DMS53 treated with DMSO at 0.1 percent for 48 hours (cell line): ENCODE measurements around the gene PTPRG.

ENCODE experiments used
- DNase-seq: peaks from one replicate; lab custom pipeline; 2025; ENCODE audit not compliant: unreplicated experiment; lab: John Stamatoyannopoulos, UW

Gene PTPRG

GRCh38 chr3:61913701-61914100 lies 352.3 kb downstream of the PTPRG start:
- DNase-seq, result no peak

DNA sequence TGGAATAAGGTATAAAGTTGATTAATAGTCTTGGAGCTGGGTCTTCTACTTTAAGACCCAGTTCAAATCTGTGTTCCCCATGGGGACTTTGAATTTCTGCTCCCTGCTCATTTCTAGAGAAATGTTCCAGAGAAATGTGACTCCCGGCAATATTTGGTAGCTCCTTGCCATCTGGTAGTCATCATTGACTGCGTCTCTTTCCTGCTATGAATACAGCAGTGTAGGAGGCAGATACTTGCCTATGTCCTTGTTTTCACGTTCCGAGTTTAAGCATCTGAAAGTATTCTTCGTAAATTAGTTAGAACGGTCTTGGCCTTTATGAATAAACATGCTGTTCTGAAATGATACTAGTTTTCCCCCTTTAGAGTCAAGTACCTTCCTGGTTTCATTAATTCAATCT lies 352.9 kb downstream of the PTPRG start:
- DNase-seq, result no peak

- DNase-seq, result no peak
Measured at GRCh38 chr3:61915296-61915695, 353.9 kb downstream of the PTPRG start.

GRCh38 chr3:61919371-61919770 lies 358.0 kb downstream of the PTPRG start:
- no peak for DNase-seq

GRCh38 chr3:61922118-61922517 lies 360.7 kb downstream of the PTPRG start:
- no peak for DNase-seq

DNA sequence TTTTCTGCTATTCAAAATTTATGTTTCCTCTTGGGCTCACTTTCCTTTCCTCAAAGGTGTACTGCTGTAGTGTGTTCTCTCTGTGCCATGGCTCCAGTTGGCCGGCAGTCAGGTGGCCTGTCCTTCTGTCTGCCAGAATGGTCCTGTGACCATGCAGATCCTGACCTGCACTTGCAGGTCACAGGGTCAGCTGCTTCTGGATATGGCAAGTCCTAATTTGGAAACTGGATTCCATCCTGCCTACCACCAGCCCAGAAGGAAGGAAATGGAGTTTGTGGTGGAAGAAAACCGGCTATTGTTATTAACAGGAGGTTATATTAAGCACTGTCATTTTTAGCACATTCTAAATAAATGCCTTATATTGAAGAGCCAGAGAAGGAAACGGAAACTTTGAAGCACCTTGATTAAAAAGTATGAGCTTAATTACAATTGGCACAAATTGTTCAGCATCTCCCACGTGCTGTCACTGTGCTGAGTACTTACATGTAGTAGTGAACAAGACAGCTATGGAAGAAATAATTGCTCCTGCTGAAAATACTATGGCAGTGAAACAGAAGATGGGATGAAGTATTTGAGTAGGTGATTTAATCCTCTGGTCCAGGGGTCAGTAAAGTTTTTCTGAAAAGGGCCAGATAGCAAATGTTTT lies 362.8 kb downstream of the PTPRG start:
- DNase-seq, result no peak

DNA sequence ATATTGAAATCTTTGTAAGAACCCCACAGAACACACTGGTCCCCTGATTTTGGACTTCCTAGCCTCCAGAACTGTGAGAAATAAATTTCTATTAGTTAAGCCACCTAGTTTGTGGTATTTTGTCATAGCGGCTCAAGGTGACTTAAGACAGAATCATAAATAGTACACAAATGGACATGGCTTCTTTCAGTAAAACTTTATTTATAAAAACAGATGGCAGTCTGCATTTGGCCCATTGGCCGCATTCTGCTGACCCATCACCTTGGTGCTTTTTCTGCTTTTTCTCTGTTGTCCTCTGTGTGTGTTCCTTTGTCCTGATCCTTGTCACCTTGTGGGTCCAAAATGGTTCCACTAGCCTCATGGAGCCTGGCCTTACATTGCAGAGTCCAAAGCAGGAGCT lies 363.6 kb downstream of the PTPRG start:
- no peak for DNase-seq

DNA sequence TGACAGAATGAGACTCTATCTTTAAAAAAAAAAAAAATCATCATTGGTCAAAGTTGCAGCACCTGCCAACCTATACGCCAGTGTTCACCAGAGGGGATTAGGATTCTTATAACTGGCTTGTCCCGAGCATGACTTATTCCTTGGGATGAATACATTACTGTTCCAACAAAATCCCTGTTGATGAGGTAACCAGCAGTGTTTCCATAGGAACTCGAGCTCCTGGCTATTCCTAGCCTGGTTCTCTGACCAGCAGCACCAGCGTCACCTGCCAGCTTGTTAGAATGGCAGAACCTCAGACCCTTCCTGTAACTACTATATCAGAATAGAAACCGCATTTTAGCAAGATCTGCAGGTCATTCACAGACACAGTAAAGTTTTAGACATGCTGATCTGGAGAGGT lies 364.4 kb downstream of the PTPRG start:
- DNase-seq, result no peak

GRCh38 chr3:61926923-61927322 lies 365.6 kb downstream of the PTPRG start:
- DNase-seq, result no peak

DNA sequence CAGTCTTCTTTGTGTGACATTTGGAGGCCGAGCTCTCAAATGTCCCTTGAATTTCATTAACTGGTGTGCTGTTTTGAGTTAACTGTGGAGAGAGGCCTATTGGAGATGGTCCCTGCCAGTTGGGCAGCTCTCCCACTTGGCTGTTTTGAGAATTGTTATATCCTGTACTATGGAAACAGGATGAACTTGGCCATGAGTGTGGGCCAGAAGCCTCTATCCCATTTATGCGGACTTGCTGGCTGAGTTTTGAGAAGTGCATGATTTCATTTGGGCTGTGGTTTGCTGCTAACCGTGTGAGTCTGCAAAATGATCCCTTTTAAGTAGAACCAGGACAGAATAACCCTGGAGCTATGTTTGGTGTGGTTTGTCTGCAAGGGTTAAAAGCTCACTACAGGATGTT lies 366.0 kb downstream of the PTPRG start:
- no peak for DNase-seq

DNA sequence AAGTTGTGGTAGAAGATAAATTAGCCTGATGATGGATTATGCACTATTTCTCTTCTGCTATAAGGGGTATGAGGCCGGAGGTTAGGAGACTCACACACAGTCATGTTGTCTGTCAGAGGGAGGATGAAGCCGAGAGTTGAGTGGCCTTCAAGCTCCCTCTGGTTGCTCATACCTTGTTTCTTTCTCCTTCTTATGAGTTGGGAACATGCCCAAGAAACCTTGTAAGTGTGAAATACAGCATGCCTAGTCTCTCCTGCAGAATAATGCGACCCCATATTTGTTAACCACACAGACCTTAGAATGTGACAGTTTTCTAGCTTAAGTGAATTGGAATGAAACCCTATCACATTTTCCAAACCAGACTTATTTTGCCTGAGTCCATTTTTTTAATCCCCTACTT lies 366.7 kb downstream of the PTPRG start:
- no peak for DNase-seq

DNA sequence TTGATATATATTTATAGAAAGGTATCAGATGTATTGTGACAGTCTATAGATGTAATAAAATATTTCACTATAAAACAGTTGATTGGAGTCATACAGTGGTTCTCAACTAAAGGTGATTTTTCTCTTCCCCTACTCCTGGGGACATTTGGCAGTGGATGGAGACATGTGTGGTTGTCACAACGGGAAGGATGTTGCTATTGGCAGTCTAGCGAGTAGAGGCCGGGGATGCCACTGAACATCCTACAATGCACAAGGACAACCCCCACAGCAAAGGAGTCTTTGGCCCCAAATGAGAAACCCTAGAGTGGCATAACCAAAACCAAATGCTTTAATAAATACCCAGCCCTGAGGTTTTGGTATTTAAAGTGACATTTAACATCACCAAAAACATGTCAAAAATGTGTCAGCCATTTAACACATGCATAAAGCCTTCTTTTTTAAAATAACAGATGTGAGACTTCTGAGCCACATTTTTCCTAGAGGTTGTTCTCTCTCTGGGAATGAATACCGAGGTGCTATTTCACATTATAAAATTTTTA lies 367.5 kb downstream of the PTPRG start:
- DNase-seq, result no peak

GRCh38 chr3:61929617-61930016 lies 368.2 kb downstream of the PTPRG start:
- DNase-seq, result no peak

DNA sequence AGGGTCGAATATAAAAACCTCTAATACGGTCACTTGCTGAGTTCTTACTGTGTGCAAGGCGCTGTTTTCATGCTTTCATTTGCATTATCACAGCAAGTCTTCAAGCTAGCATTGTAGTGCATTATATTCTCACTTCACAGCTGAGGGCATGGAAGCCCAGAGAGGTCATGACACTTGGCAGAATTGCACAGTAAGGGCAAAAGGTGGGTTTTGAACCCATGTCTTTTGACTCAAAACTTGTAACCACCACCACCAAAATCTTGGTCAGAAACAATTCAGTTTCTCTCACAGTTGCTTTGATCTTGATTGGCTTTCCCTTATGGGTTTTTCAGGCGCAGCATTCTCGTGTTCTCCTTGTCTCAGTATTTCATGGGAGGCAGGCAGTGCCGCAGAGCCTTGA lies 371.1 kb downstream of the PTPRG start:
- no peak for DNase-seq

DNA sequence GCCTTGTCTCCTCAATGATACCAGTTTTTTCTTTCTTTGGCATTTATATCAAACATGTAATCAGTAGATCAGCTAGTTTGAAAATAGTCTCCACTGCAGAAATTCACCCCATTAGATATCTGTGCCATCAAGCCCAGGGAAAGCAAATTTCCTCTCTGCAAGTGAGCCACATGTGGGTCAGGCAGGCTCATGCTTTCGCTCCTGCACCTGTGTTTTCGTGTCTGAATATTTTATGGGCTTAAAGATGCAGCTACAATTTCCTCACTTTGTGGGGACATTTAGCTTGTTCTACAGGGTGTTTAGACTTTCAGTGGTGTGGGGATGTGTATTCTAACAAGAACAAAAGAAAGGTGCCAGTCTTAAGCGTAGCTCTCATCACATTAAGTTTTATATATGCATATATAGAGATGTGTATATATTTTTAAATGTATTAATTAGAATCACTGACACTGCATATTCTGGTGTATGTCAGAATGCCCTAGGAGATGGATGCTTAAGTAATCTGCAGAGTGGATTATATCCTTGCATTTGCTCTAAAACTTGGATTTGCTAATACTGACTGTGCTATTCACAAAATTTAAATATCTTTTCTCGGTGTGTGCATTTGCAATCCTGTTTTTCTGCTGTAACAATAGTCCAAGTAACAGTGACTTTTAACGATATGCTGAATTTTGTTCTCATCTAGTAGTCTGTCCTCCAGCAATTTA lies 372.6 kb downstream of the PTPRG start:
- DNase-seq, result no peak

DNA sequence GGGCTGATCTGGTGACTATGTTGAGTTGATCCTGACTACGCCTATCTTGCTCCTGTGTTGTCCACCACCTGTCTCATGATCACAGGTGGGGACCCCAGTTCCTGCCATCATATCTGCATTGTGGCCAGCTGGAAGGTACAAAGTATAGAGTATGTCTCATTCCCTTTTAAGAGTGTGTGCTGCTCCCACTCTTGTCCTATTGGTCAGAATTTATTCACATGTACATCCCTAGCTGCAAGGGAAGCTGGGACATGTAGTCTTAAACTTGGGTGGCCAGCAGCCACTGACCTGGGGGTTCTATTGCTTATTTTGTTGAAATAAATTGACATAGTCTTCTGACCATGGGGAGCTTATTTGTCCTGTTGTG lies 373.1 kb downstream of the PTPRG start:
- no peak for DNase-seq

DNA sequence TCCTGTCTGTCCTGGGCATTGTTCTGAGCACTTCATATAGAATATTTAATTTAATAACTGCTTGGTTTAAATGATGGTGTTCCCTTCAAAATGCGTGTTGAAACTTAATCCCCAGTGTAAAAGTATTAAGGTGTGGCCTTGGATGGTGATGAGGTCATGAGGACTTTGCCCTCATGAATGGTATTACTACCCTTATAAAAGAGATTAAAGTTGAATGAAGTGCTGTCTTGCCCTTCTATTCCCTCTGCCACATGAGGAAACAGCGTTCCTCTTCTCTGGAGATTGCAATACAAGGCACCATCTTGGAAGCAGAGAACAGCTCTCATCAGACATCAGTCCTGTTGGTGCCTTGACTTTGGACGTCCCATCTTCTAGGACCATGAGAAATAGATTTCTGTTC lies 374.4 kb downstream of the PTPRG start:
- no peak for DNase-seq

GRCh38 chr3:61936344-61936937 lies 375.1 kb downstream of the PTPRG start:
- no peak for DNase-seq

DNA sequence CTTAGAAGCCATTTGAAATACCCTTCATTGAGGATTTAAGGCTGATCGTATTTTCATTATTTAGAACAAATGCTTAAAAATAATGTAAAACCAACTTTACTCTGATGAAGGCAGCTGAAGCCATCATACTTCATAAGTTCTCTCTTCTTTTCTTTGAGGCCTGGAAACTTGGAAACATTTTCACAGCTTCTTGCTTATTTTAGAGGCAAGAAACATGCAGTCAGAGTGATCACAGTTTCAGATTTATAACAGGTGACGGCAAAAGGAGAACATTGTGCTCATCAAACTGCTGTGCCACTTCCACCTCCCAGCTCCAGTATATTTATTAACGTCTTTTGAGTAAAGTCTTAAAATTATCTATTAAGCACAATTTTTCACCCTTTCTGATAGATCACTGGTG lies 376.1 kb downstream of the PTPRG start:
- DNase-seq, result no peak

- no peak for DNase-seq
Measured at GRCh38 chr3:61938878-61939549, 377.6 kb downstream of the PTPRG start.

DNA sequence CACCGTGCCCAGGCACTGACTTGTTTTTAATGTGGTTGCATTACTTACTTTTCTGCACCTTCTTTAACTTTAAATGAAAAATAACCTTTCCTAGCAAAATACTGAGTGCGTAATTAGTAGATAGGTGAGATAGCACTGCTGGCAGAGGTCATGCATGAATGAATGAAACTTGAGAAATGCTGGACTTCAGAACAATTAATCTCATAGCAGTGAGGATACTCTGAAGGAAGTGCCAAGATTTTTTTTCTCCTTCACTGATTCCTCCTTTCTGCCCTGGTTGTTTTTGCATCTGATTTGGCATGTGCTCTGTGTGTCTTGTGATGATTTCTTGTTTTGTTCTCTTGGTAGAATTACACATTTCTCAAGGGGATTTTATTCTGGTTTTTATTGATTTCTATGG lies 378.9 kb downstream of the PTPRG start:
- DNase-seq, result no peak

GRCh38 chr3:61943975-61944374 lies 382.6 kb downstream of the PTPRG start:
- DNase-seq, result no peak
